Measurements from ENCODE around the gene ASIC4.
A peak's percentile ranks its signal among the peaks of the same experiment; 100 is the strongest.

ASIC4 gene

DNA sequence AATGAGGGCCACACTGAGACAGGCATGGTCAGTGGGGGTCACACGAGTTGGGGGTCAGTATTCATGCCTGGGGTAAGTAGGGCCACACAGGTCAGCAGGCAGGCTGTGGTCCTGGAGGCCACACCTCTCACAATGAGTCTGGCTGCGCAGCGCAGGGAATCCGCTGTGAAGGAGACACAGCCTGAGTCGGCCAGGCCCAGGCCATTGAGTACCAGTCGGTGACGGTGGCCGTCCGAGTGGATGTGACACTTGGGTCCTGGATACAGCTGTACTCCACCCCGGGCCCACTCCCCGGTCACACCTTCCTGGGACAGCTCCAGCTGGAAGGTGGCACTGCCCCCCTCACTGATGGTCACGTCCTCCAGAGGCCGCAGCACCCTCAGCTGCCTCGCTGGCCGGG is 40.1 kb downstream of the ASIC4 start:
- no peak for DNase-seq

DNA sequence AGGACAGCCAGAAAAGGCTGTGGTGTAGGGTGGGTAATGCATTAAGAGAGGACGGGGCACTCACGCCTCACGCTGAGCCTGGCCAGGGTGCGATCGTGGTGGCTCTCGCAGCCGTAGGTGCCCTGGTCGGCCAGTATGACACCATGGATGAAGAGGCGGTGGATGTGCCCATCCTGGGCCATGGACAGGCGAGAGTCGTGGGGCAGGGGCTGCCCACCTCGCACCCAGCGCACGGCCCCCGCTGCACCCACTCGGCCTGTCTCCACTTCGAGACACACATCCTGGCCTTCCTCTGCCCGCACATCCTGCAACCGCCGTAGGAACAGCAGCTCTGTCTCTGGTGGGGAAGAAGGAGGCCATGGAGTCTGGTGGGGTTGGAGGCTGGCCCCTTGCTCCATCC is 41.7 kb downstream of the ASIC4 start:
- DNase-seq = no peak

DNA sequence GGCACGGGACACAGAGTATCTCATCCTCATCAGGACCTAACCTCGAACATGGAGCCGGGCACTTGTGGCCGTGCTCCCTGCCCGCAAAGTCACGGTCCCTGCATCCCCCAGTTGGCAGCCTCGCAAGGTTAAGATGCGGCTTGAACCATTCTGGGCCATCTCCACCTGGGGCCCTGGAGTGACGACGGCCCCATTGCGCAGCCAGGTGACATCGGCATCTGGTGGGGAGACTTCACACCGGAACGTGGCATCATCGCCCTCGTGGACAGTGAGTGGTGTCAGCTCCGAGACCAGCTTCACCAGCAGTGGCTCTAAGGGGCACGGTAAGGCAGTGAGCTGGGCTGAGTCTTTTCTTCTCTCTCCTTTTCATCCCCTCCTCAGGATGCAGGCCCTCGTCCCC is 42.1 kb downstream of the ASIC4 start:
- no peak for DNase-seq

DNA sequence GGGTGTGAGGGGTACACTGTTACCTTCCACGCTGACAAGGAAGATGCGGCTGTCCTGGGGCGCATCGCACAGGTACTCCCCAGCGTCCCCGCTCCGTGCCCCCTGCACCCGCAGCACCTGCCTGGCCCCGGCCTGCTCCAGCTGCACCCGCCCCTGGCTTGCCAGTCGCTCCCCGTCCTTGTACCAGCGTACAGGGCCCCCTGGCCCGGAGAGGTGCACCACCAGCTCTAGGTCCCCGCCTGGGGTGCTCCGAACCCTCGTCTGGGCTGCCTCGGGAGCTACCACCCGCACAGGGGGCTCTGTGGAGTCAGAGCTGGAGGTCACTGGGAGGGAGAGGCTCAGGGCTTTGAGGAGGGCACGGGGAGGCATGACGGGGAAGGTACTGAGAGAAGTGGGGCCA is 43.0 kb downstream of the ASIC4 start:
- no peak for DNase-seq

DNA sequence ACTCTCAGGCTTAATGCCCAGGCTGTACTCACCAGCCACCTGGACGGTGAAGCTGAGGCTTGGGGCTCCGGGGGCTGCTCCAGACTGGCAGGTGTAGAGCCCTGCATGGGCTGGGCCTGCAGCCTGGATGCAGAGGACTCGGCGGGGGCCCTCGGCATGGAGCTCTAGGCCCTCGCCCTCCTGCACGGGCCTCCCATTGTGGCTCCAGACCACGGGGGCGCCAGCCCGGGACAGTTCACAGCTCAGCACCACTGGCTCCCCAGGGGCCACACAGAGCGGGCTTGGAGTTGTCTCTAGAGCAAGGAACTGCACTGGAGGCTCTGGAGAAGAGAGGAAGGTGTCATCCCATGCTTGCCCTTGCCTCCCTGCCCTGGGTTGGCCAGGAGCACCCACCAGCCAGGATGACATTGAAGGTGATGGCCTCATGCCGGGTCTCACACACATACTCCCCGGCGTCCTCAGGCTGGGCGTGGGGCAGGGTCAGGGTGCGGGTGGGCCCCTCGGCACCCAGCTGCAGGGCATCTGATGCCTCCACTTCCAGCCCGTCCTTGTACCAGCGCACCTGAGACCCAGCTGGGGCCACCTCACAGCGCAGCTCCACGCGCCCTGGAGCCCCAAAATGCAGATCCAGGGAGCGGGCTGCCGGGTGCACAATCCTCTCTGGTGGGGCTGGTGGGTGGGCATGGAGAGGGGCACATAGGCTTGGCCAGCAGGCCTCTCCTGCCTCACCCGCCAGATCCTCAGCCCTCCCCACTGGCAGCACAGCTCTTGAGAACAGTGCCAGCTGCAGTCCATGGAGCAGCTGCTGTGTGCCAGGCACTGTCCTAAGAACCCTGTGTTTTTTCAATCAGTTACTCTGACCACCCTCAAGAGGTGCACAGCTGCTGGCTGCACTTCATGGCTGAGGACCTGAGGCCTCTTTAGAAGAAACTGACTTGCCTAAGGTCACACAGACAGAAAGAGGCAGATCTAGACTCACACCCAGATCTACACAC is 43.8 kb downstream of the ASIC4 start:
- DNase-seq = no peak

DNA sequence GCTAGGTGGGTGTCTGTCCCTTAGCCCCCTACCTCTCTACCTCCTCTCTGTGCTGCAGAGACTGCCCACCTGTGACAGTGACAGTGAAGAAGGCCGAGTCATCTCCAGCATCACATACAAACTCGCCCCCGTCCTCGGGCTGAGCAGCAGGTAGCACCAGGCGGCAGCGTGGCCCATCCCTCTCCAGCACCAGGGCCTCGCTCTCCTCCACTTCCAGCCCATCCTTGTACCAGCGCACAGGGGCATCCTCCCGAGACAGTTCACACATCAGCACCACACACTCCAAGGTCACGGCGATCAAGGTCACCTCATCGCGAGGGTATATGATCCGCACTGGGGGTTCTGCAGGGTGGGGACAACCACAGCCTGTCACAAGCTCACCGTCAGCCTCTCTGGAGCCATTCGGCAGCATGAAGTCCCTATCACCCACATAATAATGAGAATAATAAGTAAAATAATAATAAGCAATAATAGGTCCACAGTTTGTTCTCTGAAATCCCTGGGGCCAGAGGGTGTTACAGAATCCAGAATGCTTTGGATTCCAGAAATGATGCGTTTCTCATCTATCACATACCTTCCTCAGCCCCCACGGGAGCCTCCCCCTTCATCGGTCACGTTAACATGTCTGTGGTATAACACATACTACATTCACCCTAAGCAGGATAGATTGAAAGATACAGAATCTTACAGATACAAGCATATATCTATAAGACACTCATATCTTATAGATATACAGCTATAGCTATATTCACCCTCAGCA is 45.1 kb downstream of the ASIC4 start:
- no peak for DNase-seq

DNA sequence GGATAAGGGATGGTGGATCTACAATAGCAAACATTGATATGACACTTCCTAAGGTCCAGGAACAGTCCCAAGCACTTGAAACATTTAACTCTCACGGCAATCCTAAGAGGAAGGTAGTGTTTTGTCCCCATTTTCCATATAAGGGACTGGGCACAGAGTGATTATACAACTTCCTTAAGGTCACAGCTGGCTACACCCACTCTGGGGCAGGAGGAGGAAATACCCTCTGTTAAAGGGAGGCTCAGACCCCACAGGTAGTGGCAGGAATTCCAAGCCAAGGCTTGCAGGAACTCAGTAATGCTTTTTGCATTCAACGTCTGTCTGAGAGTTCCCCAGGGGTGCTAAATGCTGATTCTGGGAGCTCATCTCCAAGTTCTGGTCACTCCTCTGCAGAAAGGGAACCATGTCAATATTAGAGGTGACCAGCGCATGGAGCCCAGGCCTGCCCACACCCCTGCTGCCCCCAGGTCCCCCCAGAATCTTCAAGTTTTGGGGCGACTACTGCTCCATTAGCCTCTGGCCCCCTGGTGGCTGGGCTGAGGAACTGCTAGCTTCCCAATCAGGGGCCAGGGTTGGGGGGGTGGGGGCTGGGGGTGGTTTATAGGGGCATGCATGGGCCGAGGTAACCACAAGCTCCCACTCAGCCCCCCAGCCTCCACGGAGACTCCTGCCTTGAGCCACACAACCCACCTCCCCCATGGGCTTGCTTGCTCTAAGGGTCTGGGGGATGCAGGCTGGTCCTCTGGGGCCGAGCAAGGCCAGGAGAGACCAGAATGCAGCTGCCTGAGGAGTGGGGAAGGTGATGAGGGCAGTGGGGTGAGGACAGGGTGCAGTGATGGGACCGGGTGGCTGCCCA is 46.0 kb downstream of the ASIC4 start:
- DNase-seq = no peak

DNA sequence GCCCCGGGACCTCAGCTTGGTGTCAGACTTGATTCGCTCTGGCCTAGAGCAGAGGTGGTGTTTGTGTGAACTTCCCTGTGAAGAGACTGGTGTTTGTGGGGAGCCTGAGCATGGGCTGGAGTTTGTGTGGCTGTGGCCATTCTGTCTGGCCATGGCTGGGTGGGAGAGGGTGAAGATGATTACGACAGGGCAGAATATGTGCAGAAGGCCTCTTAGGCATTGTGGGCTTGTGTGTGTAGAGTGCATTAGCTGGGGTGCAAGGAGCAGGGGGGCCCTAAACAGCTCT is 46.6 kb downstream of the ASIC4 start:
- no peak for DNase-seq

DNA sequence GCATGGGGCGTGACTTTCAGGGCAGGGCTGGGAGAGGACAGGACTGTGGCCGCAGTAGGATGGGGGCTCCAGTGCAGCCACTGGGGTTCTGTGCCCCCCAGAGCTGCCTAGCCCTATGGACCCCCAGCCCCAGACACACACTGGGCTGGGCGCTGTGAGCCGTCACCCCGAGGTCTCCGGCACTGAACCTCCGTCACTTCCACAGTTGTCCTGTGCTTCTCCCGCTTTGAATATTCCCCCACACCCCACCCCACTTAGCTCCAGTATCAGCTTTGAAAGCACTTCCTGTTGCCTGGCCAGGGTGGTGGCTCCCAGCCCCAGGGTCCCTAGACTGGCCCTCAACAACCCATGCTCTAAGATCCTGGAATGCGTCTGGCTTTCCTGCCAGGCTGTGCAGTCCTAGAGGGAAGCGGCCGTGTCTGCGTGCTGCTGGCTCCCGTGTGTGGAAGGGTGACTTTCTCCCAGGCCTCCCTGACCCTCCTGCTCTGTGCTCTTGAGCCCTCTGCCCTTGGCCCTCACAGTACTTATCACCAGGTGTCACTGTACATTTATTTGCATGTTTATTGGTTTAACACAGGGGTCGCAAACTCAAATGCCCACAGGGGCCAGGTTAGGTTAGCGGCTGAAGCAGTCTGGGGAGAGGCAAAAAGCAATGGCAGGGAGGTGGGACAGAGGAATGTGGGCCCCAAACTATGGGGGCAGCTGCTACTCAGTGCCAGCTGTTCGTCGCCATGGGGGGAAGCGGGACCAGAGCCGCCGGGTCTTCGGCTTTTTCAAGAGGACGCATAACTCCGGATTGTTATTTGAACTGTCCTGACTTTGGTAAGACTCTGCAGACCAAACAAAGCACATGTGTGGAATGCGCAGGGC is 47.1 kb downstream of the ASIC4 start:
- DNase-seq = no peak

DNA sequence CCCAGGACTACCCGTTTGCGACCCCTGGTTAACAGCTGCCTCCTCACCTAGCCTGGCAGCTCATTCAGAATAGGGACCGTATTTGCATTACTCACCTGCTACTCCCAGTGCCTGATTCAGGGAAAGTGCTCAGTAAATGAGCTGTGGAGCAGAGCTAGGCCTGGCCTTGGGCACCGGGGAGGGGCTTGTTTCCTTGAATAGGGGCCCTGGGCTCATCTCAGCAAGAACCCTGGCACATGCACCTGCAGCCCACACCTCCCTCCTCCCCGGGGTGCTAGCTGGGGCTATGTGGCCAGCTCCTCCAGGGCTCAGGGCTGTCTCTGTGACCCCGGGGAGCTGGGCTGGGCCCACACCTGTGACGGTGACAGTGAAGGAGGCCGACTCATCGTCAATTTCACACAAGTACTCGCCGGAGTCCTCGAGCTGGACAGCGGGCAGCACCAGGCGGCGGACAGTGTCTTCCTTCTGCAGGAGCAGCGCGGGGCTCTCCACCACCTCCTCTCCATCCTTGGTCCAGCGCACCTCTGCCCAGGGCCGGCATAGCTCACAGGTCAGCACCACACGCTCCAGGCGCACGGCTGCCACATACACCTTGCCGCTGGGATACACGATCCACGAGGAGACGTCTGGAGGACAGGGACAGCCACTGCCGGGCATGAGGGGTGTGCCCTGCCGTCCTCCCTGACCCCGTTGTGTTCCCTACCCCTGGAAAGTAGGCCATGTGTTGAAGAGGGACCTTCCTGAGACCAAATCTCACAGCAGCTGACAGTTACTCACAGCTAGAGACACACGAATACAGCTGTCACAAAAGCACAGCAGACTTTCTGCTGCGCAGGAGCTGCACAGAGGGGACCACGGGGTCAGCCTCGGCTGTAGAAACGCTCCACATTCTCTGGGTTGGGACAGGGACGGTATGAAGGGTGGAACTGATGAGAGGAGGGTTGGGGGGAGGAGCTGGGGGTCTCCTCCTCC is 48.1 kb downstream of the ASIC4 start:
- no peak for DNase-seq

DNA sequence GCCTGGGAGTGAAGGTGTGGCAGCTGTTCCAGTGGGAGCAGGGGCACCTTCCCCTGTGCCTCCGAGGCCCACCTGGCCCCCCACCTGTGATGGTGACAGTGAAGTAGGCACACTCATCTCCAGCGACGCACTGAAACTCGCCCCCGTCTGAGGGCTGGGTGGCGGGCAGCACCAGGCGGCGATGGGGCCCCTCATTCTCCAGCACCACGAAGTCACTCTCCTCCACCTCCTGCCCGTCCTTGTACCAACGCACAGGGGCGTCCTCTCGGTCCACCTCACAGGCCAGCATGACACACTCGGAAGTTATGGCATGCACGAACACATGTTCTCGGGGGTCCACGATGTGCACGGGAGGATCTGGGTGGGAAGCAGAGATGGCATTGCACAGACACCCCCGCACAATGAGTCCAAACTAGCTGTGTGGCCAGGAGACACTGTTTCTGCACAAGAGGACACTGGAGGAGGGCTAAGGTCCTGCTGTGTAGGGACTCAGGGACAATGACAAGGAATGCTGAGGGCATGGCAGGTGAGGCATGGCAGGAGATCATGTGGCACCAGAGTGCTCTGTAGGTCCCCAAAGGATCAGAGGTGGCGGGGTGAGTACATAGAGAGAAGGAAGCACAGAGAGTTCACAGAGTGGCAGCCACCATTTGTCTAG is 49.1 kb downstream of the ASIC4 start:
- DNase-seq = no peak

DNA sequence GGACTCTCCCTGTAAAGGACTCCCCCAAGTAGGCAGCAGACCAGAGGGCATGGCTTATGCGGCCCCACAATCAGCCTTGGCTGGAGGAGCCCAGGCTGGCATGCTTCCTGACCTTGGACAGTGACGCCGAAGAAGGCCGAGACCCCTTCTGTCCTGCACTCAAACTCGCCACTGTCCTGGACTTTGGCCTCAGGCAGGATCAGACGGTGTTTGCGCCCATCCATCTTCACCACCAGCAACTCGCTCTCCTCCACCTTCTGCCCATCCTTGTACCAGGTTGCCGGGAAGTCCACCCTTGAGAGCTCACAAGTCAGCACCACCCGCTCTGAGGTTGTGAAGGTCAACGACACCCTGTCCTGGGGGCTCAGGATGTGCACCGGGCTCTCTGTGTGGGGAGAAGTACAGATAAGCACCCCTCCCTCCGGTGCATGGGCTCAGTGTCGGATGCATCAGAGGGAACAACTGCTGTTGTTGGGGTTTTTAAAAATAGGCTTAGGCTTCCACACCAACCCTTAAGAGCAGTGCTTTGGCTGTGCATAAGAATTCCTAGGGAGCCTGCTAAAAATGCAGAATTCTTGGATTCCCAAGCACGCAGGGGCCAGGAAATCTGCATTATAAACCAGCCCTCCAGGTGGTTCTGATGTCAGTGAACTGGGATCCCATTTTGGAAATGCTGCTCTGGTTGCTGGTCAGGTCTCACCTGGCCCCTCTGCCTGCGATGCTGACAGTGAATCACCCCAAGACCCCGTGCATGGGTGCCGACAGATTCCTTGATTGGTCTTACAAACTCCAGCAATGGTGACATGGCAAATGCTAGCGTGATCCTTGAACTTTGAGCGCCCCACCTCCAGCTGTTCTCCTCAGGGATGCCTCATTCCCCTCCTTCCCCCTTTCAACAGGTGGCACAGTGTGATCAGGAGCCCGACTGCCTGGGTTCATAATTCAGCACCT is 51.1 kb downstream of the ASIC4 start:
- no peak for DNase-seq

DNA sequence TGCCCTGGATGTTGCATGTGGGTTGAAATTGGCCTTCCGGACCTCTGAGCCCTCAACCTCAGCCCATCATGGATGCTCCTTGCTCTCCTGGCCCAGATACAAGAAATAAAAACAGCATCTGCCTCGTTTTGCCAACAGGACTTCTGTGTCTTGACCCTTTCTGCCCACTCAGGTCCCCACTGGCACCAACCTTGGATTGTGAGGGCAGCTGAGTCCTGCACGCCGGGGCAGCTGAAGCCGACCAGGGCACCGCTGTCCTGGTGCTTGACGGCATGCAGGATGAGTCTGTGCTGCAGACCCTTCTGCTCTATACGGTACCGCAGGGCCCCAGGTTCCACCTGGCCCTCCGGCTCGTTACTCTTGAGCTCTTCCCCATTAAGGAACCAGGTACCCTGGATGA is 52.4 kb downstream of the ASIC4 start:
- no peak for DNase-seq

DNA sequence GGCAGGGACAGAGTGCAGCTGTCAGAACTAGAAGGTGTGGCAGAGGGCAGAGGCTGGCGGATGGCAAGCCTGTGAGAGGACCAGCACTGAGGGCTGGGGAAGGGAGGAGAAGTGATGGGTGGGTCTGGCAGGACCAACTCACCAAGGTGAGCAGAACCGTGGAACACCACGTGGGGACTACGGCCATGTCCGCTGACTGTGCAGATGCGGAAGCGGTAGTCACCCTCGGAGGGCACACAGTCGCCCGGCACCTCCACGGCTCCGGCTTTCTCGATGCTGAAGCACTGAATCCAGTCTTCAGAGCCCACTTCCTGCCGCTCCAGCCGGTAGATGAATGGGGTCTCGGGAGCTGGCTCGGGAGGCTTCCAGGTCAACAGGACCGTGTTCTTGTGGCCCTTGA is 52.8 kb downstream of the ASIC4 start:
- DNase-seq = no peak

DNA sequence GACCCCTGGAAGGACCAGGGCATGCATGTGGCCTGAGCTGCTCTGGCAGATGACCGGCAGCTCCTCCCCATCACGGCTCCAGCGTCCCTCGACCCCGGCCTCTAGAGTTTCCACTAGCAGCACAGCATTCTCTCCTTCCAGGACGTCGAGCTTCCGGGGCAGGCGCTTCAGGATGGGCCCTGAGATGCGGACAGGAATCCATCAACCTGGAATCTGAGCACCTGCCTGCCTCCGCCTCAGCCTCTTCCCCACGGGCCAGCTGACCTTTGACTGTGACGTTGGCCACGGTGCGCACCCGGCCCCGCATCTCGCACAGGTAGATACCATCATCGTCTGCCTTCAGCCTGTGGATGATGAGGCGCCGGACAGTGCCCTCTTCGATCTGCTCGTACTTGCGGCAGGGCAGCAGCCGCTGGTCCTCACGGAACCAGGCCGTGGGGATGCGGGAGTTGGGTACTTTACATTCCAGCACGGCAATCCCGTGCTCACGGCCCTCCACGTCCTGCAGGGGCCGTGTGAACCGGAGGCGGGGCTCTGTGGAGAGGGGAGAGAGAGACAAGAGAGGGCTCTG is 53.6 kb downstream of the ASIC4 start:
- no peak for DNase-seq

DNA sequence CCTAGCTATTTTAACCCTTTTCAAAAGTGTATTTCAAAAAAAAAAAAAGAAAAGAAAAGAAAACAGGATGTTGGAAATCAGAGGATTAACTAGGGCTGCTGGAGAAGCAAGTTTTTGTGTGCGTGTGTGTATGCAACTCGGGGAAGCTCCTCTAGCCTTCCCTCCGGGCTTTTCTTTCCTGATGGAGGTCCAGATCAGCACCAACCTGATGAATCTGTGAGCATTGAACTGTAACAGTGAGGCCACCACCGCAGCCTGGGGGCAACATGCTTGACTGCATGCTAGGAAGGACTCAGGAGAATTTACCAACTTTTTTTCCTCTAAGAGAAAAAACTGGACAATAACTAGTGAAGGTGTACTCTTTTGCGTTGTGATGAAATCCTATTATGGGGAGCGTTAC is 54.8 kb downstream of the ASIC4 start:
- DNase-seq = no peak

DNA sequence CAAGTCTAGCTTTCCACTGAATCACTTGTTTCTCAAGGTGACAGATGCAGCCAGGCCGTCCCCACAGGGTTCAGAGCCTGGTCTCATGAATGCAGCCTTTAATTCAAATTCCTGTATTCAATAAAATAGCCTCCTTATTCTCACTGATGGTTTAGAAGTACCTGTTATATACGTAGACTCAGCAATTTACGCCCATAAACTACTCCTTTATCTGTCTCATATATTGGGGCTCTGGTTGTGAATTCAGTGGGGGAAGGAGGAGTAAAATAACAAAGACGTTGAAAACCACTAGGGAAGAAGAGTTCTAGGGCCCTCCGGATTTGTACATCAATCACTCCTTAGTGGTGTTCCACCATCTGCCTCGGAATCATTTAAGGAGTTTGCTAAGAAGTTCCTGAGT is 55.4 kb downstream of the ASIC4 start:
- no peak for DNase-seq

DNA sequence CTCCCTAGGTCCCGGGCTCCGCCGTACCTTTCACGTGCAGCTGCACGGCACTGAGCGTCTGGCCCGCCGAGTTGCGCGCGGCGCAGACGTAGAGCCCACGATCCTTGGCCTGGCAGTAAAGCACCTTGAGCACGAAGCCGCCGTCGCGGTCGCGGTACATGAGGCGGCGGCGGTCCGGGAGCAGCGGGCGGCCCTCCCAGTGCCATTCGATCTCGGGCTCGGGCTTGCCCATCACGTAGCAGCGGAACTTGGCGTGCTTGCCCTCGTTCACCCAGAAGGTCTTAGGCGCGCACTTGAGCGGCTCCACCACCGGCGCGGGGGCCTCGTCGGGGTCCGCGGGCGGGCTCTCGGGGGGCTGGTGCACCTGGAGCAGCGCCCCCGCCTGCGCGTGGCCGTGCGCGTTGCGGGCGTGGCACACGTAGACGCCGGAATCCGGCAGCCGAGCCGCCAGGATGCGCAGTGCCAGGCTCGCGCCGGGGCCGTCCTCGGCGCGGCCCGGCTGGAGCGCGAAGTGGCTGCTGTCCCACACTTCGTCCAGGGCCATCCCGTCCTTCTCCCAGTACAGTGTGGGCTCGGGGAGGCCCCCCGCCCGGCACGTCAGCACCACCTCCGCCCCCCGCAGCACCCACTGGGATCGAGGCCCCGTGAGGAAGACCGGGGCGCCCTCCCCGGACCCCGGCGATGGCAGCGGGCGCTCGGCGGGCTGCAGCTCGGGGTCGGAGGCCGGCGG is 56.1 kb downstream of the ASIC4 start:
- DNase-seq = peak; percentile 13
